ENCODE results near the gene SULT1C2.

The SULT1C2 gene

DNA sequence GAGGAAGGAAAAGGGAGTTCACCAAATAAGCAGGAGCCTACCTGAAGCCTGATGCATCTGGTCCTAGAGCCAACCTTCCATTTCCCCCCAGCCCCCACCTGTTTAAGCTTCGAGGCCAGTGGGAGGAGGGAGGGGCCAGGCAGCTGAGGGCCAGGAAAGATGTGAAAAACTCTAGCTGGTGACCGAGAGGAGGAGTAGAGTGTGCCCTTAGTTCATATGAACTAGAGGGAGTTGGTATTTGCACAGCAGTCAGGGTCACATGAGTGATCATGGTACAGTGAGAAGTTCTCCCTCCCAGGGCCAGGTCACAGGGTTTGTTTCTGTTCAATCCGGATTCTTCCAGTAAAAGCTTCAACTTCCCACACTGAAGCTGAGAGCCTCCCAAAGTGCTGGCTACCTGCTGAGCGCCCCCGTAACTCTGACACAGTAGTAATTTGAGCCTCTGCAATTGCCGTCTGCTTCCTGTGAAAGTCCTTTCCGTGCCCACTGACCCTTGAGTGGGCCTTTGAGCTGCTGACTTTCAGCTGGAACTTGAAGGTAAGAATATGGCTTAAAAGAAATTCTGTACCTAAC is at the start of gene SULT1C2:
Gene SULT1C2 (plus strand): TSS at position 362 of the 573 bp plus-strand sequence. CDS start 4,773 bp downstream, outside the sequence.
- no peak within 1 kb of the TSS for H3K4me3 ChIP-seq (ENCODE audit: low read depth in 1 of 2, low read length in 2 of 2)
- H3K4me1 ChIP-seq (ENCODE audit: insufficient read depth, low read length), result no peaks in the 10 kb centered on the region
- no peak within 1 kb of the TSS for H3K27ac ChIP-seq (ENCODE audit: low read length)
- TF ChIP-seq EZH2 (IDR thresholded peaks at IDR 0.05; ENCODE audit: borderline replicate concordance, low read depth, low read length, severe bottlenecking), result no peak
- no peak for TF ChIP-seq CTCF (IDR thresholded peaks at IDR 0.05; ENCODE audit: borderline replicate concordance, extremely low read depth, low read length, poor library complexity, severe bottlenecking)
- no peaks in the 10 kb centered on the region for H3K36me3 ChIP-seq (ENCODE audit: insufficient read depth, low read length)
- H3K79me2 ChIP-seq (ENCODE audit: insufficient read depth, low read length), result no peaks in the 10 kb centered on the region
- no peak within 1 kb of the TSS for H3K9ac ChIP-seq (ENCODE audit: low read depth, low read length)
- H3K4me2 ChIP-seq (ENCODE audit: insufficient read depth, low read length), result no peak within 1 kb of the TSS
- H3K9me3 ChIP-seq (ENCODE audit: insufficient read depth, low read length, severe bottlenecking), result no peaks in the 10 kb centered on the region
- ATAC-seq (ENCODE audit: insufficient read depth, low read depth) (no peak), DNase-seq (no peak)
- no peaks in the 10 kb centered on the region for H4K20me1 ChIP-seq (ENCODE audit: insufficient read depth, low read length)
- no peaks in the 10 kb centered on the region for H3K27me3 ChIP-seq (ENCODE audit: insufficient read depth, low read length, poor library complexity)
- no peak within 1 kb of the TSS for H2AFZ ChIP-seq (ENCODE audit: low read depth, low read length)

- no peak within 1 kb of the TSS for H3K27ac ChIP-seq (ENCODE audit: low read length)
- ATAC-seq (ENCODE audit: insufficient read depth, low read depth) (no peak), DNase-seq (no peak)
- H3K79me2 ChIP-seq (ENCODE audit: insufficient read depth, low read length), result no peaks in the 10 kb centered on the region
- H3K9me3 ChIP-seq (ENCODE audit: insufficient read depth, low read length, severe bottlenecking), result peaks cover 5% of the 10 kb centered on the region
- no peak within 1 kb of the TSS for H2AFZ ChIP-seq (ENCODE audit: low read depth, low read length)
- no peak within 1 kb of the TSS for H3K4me2 ChIP-seq (ENCODE audit: insufficient read depth, low read length)
- no peaks in the 10 kb centered on the region for H3K36me3 ChIP-seq (ENCODE audit: insufficient read depth, low read length)
- no peaks in the 10 kb centered on the region for H3K4me1 ChIP-seq (ENCODE audit: insufficient read depth, low read length)
- no peak within 1 kb of the TSS for H3K9ac ChIP-seq (ENCODE audit: low read depth, low read length)
- no peaks in the 10 kb centered on the region for H4K20me1 ChIP-seq (ENCODE audit: insufficient read depth, low read length)
- no peak within 1 kb of the TSS for H3K4me3 ChIP-seq (ENCODE audit: low read depth in 1 of 2, low read length in 2 of 2)
- no peak for TF ChIP-seq EZH2 (IDR thresholded peaks at IDR 0.05; ENCODE audit: borderline replicate concordance, low read depth, low read length, severe bottlenecking)
- TF ChIP-seq CTCF (IDR thresholded peaks at IDR 0.05; ENCODE audit: borderline replicate concordance, extremely low read depth, low read length, poor library complexity, severe bottlenecking), result no peak
- H3K27me3 ChIP-seq (ENCODE audit: insufficient read depth, low read length, poor library complexity), result no peaks in the 10 kb centered on the region
These were observed 48.9 kb upstream of the SULT1C2 start, which contains the start of gene SULT1C3 for GRCh38 chr2:108239786-108240185. TSS of gene SULT1C3 (plus strand) at chr2:108239968. CDS start at chr2:108247195, 7,227 bp downstream.

GRCh38 chr2:108240966-108241365 is 47.7 kb upstream of the SULT1C2 start:
- Histone ChIP-seq H3K79me2 (ENCODE audit: insufficient read depth, low read length) (no peaks in the 10 kb centered on the region), H2AFZ (ENCODE audit: low read depth, low read length) (no peak overlapping the region), H4K20me1 (ENCODE audit: insufficient read depth, low read length) (no peaks in the 10 kb centered on the region), H3K27ac (ENCODE audit: low read length) (no peak overlapping the region), H3K9me3 (ENCODE audit: insufficient read depth, low read length, severe bottlenecking) (peaks cover 5% of the 10 kb centered on the region), H3K27me3 (ENCODE audit: insufficient read depth, low read length, poor library complexity) (no peaks in the 10 kb centered on the region), H3K4me3 (ENCODE audit: low read depth in 1 of 2, low read length in 2 of 2) (no peak overlapping the region), H3K36me3 (ENCODE audit: insufficient read depth, low read length) (no peaks in the 10 kb centered on the region), H3K4me1 (ENCODE audit: insufficient read depth, low read length) (no peaks in the 10 kb centered on the region), H3K4me2 (ENCODE audit: insufficient read depth, low read length) (no peak overlapping the region), H3K9ac (ENCODE audit: low read depth, low read length) (no peak overlapping the region)
- ATAC-seq (ENCODE audit: insufficient read depth, low read depth), result no peak
- TF ChIP-seq EZH2 (IDR thresholded peaks at IDR 0.05; ENCODE audit: borderline replicate concordance, low read depth, low read length, severe bottlenecking), result no peak
- no peak for TF ChIP-seq CTCF (IDR thresholded peaks at IDR 0.05; ENCODE audit: borderline replicate concordance, extremely low read depth, low read length, poor library complexity, severe bottlenecking)
- no peak for DNase-seq

All from DND-41 (cell line).